Activated CD4-positive, alpha-beta T cell treated with anti-CD3 and anti-CD28 coated beads for 24 hours (primary cell): Measurements from ENCODE around the gene ACTL6A.
"Not testable (repeated sequence)": the region's sequence is repeated elsewhere in the genome, so short reads cannot be mapped to it uniquely, and the experiment has no call there.

Source experiments
- DNase-seq, 2 donors: peaks; one replicate each; pipeline ENCODE4 v3.0.0-alpha.2; 2020; ENCODE audit warnings: low read depth in 2 of 2

The ACTL6A gene

DNA sequence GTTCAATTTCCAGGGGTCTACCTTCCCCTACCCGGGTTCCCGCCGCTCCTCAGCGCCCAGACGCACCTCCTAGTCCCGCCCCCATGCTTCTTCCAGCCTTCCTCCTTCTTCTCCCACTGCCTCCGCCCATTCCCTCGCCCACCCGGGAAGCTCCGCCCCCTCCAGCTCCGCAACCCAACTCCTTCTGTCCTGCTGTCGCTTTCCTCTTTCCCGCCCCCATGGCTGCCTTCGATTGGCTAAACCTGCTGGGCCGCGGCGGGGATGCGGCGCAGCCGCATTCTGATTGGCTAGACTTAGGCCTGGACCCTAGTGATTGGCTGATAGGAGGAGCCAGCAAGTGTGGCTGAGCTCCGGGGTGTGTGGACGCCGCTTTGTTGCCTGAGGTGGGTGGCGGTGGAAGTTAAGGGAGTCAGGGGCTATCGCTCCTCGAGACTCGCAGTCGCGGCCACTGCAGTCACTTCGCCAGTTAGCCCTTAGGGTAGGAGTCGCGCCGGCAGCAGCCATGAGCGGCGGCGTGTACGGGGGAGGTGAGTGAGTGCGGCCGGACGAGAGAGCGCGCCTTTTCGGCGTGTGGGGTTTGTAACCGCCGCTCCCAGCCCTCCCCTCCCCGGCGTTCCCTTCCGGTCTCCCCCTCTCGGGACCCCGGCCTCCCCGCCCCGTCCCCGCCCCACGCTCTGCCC, at the start of gene ACTL6A:
Gene ACTL6A (plus strand): TSS at position 336 of the 680 bp plus-strand sequence. CDS start 167 bp downstream, at position 503.
- DNase-seq, result peak; percentile 99

DNA sequence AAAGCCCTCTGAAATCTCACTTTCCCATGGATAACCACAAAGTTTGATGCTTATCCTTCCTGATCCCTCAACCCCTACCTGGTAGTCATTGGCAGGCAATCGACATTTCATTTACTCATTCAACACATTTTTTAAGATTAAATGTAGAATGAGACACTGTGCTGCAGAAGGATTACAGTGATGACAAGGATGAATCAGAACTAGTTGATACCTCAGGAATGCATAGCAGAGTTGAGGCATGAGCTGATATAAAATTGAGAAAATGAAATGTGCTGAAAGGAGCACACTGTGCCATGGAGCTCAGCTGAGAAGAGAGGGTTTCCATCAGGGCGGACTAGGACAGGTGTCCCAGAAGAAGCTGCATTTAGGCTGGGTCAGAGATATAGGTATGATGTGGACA, 48.9 kb upstream of the ACTL6A start:
- no peak for DNase-seq

DNA sequence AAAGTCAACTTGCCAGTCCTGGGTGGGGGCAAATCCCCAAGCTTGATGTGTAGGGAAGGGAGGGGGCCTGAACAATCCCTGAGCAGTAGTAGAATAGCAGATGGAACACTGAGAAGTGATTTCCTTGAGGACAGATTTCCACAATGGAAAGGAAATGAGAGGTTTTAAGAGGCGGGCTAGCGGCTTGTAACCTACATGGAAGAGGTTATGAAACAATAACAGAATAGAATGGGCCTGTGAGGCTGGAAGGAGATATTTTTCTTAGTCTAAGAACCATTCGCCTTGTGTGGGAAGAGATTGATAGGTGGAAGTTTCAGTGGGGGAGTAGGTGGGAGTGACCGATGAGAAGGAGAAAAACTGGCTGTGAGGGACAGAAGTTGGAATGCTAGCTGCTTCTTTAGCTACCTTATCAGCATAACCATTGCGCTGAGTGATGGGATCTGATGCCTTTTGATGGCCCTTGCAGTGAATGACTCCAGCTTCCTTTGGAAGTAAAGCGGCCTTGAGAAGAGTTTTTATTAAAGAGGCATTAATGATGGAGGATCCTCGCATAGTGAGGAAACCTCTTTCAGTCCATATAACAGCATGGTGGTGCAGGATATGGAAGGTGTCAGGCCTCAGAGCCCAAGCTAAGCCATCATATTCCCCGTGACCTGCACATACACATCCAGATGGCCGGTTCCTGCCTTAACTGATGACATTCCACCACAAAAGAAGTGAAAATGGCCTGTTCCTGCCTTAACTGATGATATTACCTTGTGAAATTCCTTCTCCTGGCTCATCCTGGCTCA, 46.1 kb upstream of the ACTL6A start:
- not testable (repeated sequence) for DNase-seq

DNA sequence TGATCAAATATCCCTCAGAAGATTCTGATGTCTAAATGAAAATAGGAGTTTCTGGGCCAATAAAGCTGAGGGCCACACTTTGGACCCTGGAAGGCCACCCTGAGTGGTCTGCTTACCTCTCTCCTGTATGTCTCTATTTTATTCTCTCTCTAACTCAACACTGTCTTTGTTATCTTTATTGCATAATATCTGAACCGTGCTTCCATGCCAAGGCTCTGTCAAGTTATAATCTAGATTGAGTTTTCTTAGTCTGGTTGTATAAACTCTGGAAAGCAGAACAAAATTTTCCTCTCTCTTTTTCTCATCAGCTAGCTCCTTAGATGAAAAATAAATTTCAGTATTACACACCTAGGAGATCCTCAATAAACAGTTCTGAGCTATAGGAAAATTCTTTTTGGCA, 36.2 kb upstream of the ACTL6A start:
- no peak for DNase-seq

DNA sequence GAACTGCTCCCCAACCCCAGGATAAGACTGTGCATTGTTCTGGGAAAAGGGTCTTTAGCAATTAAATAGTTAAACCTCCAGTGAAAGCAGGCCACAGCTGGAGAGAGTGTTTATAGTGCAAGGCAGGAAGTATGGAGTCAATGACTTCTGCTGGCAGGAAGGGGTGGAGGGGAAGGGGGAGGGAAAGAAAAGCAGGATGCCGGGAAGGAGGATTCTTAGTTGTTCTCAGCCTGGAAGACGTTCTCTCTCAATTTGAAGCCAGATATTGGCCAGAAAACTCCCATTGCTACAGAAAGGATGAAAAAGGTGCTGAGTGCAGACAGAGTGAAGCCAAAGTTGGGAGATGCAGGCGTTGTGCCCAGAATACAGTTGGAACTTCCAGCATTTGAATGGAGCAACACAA, 35.7 kb upstream of the ACTL6A start:
- DNase-seq, result no peak

DNA sequence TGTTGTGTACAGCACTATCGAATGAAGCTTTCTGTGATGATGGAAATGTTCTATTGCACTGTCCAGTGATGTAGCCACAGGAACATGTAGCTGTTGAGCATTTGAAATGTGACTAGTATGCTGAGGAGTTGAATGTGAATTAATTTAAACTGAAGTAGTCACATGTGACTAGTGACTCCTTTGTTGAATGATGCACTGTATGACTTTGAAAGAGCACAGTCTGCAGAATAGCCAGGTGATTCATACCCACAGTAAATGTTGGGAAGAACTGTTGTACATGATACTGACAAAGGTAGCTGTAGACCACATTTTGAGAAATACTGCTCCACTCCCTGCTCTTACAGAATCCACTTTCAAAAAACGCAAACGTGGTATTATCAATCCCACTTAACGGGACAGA, 34.0 kb upstream of the ACTL6A start:
- DNase-seq, result no peak

DNA sequence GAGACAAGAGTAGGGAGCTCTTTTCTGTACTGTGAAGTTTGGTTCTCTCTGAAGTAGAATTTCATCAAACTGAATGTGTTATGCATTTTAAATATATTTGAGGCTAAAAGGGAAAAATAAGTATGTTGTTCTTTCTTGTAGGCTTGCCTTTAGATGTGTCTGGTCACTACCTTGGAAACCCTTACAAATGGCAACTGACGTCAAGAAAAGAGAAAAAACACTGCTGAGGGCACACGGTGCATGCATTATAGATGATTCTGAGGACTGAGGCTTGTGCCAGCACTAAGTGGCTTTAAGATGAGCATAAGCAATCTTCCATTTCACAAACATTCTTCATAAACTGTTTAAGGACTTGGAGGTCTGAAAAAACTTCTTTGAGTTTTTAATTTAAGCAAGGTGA, 31.1 kb upstream of the ACTL6A start:
- no peak for DNase-seq

DNA sequence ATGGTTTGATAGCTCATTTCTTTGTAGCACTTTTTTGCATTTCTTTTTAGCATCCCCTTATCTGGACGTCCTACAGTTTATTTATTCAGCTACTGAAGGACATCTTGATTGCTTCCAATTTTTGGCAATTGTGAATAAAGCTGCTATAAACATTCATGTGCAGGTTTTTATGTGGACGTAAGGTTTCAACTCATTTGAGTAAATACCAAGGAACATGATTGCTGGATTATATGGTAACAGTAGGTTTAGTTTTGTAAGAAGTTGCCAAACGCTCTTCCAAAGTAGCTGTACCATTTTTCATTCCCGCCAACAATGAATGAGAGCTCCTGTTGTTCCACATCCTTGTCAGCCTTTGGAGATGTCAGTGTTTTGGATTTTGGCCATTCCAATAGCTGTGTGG, 29.5 kb upstream of the ACTL6A start:
- no peak for DNase-seq

DNA sequence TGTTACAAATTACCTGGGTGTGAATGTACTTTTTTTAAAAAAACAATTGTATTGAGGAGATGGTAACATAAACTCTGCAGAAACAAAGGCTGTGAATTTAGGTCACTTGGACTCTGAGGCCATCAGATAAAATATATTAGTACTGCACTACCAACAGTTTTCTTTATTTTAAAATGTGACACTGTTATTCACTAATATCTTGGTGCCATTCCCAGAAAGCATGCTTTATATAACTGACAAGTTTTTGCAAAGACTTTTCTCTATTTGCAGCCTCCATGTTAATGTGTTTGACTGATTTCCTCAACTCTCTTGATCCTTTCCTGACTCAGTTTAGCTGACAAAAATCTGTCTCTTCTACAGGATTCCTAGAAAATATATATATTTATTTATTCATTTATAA, 26.5 kb upstream of the ACTL6A start:
- DNase-seq, result no peak

DNA sequence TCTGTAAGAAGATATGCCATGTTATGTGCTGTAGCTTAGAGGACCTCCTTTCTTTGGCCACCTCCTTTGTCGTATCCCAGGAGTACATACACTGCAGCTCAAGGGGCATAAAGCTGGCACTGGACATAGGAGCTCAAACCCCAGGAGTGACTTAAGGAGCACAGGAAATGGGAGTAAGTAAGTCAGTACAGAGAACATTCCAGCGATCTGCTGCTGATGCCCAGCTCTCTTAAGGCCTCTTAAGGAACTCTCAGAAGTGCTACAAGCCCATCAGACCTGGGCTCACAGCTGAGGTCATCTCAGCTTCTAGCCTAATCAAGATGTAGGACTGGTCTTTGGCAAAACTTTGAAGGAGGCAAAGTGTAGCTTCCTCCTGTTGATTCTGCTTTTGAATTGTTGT, 21.6 kb upstream of the ACTL6A start:
- DNase-seq, result no peak

DNA sequence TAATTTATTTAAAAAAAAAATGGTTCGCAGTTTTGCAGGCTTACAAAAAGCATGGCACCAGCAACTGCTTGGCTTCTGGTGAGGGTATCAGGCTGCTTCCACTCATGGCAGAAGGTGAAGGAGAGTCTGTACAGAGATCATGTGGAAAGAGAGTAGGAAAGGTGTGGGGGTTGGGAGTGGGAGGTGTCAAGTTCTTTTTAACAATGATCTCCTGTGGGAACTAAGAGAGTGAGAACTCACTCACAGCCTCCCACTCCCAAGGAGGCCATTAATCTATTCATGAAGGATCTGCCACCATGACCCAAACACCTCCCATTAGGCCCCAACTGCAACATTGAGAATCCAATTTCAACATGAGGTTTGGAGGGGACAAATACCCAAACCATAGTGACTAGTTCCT, 21.1 kb upstream of the ACTL6A start:
- no peak for DNase-seq

DNA sequence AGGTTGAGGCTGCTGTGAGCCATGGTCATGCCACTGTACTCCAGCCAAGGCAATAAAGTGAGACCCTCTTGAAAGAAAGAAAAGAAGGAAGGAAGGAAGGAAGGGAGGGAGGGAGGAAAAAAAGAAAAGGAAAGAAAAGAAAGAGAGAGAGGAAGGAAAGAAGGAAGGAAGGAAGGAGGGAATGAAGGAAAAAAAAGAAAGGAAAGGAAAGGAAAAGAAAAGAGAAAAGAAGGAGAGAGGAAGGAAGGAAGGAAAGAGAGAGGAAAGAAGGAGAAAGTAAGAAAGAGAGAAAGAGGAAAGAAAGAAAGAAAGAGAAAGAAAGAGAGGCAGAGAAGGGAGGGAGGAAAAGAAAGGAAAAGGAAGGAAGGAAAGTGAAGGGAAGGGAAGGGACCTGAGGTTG, 20.4 kb upstream of the ACTL6A start:
- no peak for DNase-seq

DNA sequence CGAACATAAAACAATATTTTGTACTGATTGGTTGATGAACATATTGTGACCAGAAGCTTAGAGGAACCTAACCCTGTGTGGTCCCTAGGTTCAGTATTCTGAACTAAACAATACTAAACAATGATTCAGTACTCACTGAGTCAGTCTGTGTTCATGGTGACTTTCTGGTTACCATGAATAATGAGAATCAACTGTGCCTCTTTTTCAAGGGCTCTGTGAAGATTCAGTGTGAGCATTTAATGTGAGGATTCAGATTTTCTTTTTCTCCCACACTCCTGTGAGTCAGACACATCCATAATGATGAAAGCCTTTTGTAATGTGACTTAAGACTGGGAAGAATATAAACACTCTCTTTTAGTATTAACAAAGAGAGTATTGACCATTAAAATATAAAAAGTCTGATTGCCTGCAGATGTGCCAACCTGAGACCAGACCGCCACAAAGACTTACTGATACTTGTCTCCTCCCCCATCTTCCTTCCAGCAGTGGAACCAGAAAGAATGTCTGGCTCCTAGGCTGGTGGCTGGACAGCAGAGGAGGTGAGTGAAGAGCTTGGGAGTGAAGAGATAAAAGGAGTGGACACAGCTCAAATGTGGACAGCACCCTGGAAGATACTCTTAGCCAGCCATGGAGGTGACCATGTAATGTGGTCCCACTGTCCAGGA, 17.6 kb upstream of the ACTL6A start:
- no peak for DNase-seq

DNA sequence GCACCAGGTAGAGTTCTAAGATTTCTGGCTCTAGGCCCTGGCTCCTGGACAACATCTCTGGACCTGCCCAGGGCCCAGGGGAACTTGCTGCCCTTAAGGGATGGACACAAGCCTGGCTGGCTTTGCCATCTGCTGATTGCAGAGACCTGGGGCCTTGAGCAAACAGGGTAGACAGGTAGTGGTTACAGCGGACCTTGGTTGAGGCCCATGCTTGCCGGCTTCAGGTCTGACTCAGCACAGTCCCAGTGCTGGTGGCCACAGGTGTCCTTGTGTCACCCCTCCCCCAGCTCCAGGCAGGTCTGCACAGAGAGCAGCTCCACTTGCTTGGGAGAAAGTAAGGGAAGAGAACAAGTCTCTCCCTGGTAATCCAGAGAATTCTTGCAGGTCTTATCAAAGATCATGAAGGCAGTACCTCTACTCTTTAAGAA, 15.9 kb upstream of the ACTL6A start:
- no peak for DNase-seq

DNA sequence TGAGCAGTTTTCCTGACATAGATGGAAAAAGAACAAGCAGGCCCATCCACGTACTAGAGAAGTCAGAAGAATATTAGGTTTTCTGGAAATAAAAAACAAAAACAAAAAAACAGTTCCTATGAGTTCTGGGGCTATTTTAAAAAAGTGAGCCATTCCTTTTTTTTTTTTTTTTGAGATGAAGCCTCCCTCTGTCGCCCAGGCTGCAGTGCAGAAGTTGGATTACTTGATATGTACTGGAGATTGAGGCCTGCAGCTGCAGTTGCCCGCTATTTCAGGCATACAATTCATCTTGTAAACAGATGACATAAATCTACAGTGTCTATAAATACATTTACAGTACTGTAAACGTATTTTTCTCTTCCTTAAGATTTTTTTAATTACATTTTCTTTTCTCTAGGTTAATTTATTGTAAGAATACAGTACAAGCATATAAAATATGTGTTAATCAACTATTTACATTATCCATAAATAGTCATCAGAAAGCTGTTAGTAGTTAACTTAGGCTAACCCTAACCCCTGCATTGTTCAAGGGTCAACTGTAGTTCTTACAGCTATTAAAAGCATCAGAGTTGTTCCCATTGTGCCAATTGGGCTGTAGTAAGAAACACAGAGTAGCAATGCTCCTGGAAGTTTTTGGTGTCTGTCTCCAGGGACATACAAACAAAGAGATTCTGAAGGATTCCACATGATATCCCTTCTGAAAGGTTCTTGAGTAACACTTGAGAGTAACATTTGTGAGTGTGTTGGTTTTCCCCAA, 11.2 kb upstream of the ACTL6A start:
- DNase-seq, result no peak

DNA sequence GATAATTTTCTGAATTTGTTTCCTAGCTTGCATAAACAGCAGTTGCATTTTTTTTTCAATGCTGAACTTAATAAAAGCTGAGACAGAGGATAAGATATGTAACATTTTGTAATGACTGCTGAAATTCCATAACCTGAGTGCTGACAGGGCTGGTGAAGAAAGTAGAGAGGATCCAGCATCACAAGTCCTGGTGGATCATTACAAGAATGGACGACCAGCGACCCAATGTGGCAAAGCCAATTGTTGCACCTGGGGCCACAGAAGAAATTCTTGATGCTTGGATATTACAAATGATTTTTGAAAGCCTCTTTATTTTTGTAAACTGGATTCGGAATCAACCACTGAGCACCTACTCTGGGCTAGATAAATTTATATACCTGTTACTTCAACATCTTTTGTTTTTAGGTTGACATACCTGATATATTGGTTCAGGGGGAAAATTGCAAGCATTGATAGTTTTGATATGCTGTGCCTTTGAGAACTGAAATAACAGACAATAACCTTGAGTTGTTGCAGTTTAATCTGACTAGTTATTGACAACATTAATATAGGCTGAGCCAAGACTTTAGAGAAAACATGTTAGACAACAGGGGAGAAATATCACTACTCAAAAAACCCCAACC, 3.9 kb upstream of the ACTL6A start:
- DNase-seq, result peak; percentile 10 to 17

DNA sequence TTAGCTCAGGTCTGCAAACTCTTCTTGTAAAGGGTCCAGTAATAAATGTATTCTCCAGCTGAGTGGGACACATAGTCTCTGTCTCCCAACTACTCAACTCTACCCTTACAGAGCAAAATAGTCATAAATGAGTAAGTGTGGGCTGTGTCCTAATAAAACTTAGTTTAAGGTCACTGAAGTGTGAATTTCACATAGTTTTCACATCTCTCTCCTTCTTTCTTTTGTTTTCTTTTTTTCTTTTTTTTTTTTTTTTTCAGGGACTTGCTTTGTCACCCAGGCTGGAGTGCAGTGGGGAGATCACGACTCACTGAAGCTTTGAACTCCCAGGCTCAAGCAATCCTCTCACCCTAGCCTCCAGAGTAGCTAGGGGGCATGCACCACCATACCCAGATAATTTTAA, 1.9 kb upstream of the ACTL6A start:
- DNase-seq, result no peak

DNA sequence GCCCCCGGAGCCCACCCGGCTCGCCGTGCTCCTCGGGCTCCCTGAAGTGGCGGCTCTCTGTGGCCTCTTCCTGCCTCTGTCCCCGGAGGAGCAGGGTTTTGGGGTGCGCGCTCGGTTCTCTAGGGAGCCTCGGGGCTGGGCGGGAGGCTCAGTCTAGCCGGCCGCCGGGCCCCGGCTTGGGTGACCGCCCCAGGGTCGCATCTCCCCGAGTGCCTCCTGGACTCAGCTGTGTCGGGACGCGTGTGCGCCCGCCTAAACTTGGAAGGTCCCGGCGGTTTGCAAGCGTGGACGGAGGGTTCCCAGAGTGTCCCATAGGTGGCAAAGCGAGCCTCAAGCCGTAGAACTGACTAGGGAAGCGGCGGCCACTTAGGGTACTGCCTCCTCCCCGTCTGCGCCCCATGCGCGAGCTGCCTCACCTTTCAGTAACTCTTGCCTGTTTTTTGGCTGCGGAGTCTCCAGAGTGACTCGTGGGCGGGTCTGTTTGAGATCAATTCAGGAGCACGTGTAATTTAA, 601 bp downstream of the ACTL6A start:
- DNase-seq, result peak; percentile 29 to 50

DNA sequence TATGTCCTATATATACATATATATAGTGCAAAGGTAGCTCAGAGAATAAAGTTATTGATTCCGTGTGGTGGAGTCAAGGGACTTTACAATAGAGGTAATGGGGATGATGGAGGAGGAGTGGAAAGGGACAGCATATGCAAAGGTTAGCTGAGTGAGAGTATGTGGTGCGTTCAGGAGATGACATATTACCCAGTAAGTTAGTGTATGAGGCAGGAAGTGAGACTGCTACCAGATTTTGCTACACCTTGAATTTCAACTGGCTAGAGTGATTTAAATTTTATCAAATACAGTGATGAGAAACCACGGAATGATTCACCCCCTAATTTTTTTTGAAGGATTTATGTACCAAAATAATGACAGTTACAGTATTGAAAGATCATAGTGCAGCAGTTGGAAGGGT, 2.8 kb downstream of the ACTL6A start:
- no peak for DNase-seq

DNA sequence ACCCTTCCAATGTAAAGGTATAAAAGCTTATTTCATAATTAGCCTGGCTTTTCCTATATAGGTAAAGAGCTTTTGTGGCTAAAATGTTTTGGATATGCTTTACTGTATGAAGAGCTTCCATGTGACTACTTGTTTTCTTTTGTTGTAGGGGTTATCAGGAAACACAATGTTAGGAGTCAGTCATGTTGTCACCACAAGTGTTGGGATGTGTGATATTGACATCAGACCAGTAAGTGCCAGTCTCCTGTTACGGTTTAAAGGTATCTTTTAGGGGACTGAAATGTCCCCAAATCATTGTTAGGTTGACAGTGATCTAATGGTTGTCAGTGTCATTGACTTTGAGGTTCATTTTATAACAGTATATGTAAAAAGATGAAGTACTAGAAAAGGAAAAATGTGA, 18.3 kb downstream of the ACTL6A start:
- no peak for DNase-seq

DNA sequence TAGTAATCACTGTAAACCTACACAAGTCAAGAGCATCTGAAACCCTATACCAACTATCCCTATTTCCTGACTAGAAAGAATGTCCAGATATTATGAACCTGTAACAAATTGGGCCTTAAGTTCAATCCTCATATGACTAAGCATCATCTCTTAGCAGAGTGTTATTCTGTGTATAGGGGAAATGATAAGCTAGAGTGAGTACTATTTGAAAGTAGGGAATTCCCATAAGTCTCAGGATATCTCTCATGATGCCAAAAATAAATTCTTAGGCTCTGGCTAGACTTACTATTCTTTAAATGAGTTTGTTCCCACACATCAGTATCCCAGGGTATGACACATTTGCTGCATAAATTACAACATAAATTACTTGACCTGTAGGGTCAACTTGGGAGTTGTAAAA, 26.4 kb downstream of the ACTL6A start:
- no peak for DNase-seq
